ENCODE data around the gene MESP2.
A peak's percentile ranks its signal among the peaks of the same experiment; 100 is the strongest.

Gene MESP2

DNA sequence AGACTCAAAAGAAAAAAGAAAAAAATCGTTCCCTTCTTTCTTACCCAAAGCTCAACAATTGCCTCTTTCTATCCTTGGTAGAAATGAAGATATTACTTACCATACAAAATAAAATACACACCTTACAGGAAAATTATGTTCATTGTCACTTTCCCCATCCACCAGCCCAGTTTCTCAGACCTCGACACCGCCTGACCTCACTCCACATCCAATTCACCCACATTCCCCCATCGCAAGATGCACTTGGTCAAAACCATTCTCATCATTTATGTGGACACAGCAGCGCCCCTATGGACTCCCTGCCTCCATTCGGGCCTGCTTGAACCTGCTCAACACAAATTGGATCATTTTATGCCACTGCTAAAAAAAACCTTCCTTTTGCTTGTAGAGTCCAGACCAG, 31.6 kb downstream of the MESP2 start:
- no peak overlapping the region for H3K9ac ChIP-seq (ENCODE audit: low read depth, low read length)
- peaks cover 2% of the 10 kb centered on the region; the same call in 1 of the 2 replicates for H3K4me1 ChIP-seq (ENCODE audit: insufficient read depth, low read length)
- H3K9me3 ChIP-seq (ENCODE audit: control insufficient read depth, insufficient read depth, low read length) = no peaks in the 10 kb centered on the region
- no peaks in the 10 kb centered on the region for H3K36me3 ChIP-seq (ENCODE audit: insufficient read depth, low read length)

DNA sequence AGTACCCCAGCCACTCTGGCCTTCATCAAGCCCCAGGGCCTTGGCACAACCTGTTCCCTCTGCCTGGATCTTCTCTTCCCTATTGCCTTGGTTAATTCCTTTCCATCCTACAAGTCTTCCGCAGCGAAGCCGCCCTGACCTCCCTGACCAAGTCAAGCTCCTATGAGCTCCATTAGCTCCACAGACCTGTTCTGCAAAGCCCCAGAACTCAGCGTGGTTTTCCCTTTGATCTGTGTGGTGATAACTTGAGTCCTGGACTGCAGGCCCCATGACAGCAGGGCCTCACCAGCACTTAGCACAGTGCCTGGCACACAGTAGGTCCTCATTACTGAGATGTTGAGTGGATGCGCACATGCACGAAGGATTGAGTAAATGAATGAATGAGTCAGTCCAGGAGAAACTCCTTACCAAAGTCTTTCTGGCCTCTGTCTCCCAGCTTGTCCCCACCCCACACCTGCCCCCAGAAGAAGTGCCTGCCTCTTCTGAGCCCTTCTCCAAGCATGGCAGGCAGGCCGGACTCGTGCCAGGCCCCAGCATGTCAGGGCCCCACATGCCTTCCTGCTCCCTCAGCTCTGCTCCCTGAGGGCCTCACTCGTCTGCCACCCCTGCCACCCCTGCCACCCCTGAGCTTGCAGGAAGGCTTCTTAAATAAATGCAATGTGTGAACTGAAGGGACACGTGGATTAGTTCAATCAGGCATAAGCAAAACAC, 32.2 kb downstream of the MESP2 start:
- H3K9me3 ChIP-seq (ENCODE audit: control insufficient read depth, insufficient read depth, low read length) = no peaks in the 10 kb centered on the region
- no peaks in the 10 kb centered on the region for H3K4me1 ChIP-seq (ENCODE audit: insufficient read depth, low read length)
- no peaks in the 10 kb centered on the region for H3K36me3 ChIP-seq (ENCODE audit: insufficient read depth, low read length)
- H3K9ac ChIP-seq (ENCODE audit: low read depth, low read length) = no peak overlapping the region

DNA sequence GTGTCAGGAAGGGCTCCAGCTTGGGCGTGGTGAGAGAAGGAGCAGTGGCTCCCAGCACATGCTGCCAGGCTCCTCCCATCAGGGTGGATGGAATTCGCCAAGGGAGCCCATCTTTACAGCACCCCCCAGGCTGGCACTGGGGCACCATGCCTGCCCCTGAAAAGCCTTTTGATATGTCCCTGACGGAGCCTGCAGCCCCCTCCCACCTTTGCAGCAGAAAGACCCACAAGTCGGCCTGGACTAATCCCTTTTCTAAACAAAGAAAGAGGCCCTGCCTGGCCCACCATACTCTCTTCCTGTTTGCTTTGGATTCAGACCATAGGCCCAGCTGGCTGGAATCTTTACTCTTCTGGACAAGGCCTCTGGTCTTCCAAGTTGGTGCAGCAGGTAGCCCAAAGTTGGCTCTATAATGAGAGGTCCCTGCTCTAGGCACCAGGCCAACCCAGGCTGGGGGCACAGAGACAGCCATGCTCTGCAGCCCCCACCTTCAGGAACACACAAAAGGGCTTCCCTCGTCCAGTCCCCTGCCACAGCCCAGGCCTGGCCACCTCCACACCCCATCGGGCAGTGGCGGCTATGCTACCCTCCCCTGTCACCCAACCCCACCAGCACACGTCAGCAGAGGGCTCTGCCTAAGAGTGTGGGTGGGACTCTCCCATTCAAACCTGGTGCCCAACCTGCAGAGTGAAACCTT, 33.1 kb downstream of the MESP2 start:
- no peaks in the 10 kb centered on the region for H3K36me3 ChIP-seq (ENCODE audit: insufficient read depth, low read length)
- H3K9me3 ChIP-seq (ENCODE audit: control insufficient read depth, insufficient read depth, low read length) = no peaks in the 10 kb centered on the region
- no peaks in the 10 kb centered on the region for H3K4me1 ChIP-seq (ENCODE audit: insufficient read depth, low read length)
- no peak overlapping the region for H3K9ac ChIP-seq (ENCODE audit: low read depth, low read length)

DNA sequence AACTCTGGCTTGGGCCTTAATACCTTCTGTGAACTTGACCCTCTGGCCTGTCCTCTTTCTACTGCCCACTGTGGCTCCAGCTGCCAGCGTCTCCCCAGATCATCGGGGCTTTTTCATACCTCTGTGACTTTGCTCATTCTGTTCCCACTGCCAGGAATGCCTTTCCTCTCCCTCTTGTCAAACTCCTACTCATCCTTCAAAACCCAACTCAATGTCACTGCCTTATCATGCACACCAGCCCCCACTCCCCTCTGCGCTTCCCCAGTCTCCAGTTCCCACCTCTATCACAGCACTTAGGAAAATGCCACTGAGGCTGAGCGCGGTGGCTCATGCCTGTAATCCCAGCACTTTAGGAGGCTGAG, 33.6 kb downstream of the MESP2 start:
- H3K4me1 ChIP-seq (ENCODE audit: insufficient read depth, low read length) = no peaks in the 10 kb centered on the region
- no peaks in the 10 kb centered on the region for H3K9me3 ChIP-seq (ENCODE audit: control insufficient read depth, insufficient read depth, low read length)
- no peak overlapping the region for H3K9ac ChIP-seq (ENCODE audit: low read depth, low read length)
- no peaks in the 10 kb centered on the region for H3K36me3 ChIP-seq (ENCODE audit: insufficient read depth, low read length)

DNA sequence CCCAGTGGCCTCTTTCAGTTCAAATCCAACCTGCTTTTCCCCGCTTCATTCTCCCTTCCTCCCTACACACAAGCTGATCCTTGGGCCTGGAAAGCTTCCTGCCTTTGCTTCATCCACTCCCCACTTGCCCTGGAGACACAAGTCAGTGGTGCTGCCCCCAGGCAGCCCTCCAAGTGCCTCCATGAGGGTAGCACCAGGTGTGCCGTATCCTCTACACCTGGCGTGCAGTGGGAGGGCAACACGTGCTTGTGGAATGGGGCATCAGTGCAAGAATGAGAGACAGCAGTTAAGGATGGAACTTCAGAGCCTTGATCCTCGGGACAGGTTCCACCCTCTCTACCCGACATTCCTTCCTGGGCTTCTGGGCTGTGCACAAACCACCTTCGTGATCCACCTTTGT, 34.7 kb downstream of the MESP2 start:
- no peaks in the 10 kb centered on the region for H3K4me1 ChIP-seq (ENCODE audit: insufficient read depth, low read length)
- no peaks in the 10 kb centered on the region for H3K36me3 ChIP-seq (ENCODE audit: insufficient read depth, low read length)

DNA sequence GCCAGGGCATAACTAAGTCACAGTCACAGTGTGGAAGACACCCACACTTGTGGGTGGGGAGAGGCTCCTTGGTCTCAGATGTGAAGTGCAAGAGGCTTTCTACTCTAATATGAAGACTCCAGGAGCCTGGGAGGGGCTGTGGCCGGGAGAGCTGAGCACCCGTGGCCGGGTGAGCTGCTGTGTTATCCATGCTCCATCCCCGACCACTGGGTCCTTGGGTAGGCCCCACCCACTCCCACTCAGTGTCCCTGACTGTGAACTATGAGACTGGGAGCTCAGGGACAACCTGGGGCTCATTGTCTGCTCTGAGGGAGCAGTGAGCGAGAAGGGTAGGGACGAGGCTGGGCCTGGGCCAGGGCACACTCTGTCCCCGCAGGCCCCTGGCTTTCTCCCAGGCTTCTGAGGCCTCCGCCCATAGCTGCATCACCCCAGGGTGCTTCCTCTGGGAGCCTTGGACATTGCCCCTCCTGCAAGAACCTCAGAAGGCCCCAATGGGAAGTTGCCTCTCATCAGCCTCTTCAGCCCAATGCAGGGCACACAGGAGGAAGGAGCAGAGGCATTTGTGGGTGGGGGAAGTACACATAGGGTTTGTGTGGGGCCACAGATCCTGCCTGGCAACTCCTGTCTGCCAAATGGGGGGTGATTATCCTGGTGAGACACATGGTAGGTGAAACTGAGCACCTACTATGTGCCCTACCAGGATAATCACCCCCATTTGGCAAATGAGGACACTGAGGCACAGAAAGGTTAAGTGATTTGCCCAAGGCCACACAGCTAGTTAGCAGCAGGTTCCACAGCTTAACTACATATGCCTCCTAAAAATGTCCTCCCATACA, 36.1 kb downstream of the MESP2 start:
- Histone ChIP-seq H3K9me3 (ENCODE audit: control insufficient read depth, insufficient read depth, low read length) (no peaks in the 10 kb centered on the region; the same call in 1 of the 2 replicates), H3K36me3 (ENCODE audit: insufficient read depth, low read length) (no peaks in the 10 kb centered on the region), H3K4me1 (ENCODE audit: insufficient read depth, low read length) (no peaks in the 10 kb centered on the region), H3K9ac (ENCODE audit: low read depth, low read length) (no peak overlapping the region)

More for the DNA sequence above, 34.7 kb downstream of the MESP2 start:
- H3K9ac ChIP-seq (ENCODE audit: low read depth, low read length) = no peak overlapping the region
- no peaks in the 10 kb centered on the region for H3K9me3 ChIP-seq (ENCODE audit: control insufficient read depth, insufficient read depth, low read length)

DNA sequence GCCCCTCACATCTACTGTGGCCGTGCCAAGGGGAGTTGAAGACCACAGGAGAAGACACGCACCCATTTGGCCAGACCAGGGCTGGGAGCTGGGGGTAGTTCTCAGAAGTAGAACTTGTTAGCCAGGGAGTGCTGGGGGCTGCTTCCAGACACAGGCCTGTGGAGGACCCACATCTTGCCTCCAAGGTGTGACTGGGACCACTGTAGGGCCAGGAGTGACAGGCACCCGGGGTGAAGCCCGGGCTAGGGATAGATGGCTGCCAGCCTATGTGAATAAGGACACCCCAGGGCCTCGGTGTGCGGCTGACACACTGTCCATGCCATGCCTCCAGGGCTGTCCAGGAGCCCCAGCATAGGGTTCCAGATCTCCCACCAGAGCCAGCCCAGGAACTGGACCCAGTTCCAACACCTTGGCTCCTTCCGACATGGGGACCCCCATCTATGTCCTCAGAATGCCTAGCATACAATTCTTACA, 36.8 kb downstream of the MESP2 start:
- no peaks in the 10 kb centered on the region; the same call in 1 of the 2 replicates for H3K9me3 ChIP-seq (ENCODE audit: control insufficient read depth, insufficient read depth, low read length)
- no peak overlapping the region for H3K9ac ChIP-seq (ENCODE audit: low read depth, low read length)
- H3K4me1 ChIP-seq (ENCODE audit: insufficient read depth, low read length) = no peaks in the 10 kb centered on the region
- no peaks in the 10 kb centered on the region for H3K36me3 ChIP-seq (ENCODE audit: insufficient read depth, low read length)

DNA sequence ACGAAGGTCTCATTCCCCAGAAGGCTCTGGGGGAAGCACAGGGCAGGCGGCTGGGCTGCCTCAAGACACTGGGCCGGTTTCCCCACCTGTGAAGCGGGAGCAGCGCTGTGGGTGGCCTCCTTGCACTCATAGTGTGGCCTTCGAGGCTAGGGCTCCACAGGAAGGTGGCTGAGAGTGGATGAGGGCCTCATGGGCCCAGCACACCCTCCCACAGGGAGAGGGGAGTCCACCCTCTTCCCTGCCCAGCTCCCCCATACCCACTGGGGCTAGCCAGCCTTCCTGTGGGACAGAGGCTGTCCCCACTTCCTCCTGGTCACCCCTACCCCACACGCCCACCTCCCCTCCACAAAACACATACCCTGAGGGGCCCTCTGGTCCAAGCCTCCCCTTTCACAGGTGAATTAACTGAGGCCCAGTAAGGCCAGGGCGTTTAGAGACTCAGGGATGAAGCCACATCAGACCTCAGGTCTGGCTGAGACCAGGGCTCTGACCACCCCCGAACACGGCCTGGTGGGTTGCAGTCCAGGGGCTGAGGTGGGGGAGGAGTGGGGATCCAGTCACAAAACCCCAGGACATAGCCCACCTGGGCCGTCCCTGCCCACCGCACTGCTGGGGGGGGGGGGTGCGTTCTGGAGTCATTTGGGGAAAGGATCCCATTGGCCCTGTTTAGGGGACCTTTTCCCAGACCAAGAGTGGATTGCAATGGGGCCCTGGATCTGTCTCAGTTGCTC, 37.4 kb downstream of the MESP2 start:
- Histone ChIP-seq H3K36me3 (ENCODE audit: insufficient read depth, low read length) (no peaks in the 10 kb centered on the region), H3K9me3 (ENCODE audit: control insufficient read depth, insufficient read depth, low read length) (no peaks in the 10 kb centered on the region; the same call in 1 of the 2 replicates), H3K4me1 (ENCODE audit: insufficient read depth, low read length) (no peaks in the 10 kb centered on the region), H3K9ac (ENCODE audit: low read depth, low read length) (0 out of 2 replicates have a peak overlapping the region, but pooled peaks have one; percentile 35)

DNA sequence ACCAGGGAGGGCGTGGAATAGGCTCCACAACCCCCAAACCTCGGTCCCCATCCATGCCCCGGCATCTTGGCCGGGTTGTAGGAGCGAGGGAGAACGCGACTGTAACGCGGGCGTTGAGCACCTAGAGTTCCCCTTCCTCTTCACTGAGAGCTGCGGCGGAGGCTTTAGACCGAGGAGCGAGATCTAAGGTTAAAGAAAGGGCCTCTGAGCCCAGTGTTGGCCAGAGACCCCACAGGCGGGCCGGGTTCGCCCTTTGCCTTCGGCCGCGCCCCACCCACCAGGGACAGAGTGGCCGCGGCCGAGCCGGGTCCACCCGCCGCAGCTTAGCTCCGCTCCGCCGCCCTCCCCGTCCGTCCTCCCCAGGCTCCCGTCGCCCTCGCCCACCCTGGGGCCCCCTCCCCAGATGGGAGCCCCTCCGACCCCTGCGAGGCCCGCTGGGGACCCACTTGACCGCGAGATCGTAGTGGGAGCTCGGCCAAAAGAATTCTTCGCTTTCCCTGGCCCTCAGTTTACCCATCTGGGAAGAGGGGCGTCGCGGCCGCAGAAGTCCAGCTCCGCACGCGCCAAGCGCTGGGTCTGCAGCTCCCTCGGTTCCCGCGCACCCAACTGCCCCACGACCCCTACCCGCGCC, 38.1 kb downstream of the MESP2 start:
- no peaks in the 10 kb centered on the region for H3K4me1 ChIP-seq (ENCODE audit: insufficient read depth, low read length)
- H3K9me3 ChIP-seq (ENCODE audit: control insufficient read depth, insufficient read depth, low read length) = no peaks in the 10 kb centered on the region; the same call in 1 of the 2 replicates
- no peaks in the 10 kb centered on the region for H3K36me3 ChIP-seq (ENCODE audit: insufficient read depth, low read length)
- H3K9ac ChIP-seq (ENCODE audit: low read depth, low read length) = peak overlapping the region; percentile 35; the same call in 1 of the 2 replicates

DNA sequence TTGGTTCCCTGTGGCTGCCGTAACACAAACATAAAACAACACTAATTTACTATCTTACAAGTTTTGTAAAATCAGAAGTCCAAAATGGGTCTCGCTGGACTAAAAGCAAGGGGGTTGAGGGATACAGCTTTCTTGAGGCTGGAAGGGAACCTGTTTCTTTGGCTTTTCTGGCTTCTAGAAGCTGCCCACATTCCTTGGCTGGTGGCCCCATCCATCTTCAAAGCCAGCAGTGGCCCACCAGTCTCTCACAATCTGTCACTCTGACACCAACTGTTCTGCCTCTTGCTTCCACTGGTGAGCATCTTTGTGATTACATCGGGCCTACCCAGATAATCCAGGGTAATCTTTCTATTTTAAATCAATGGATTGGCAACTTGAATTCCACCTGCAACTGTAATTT, 39.6 kb downstream of the MESP2 start:
- no peaks in the 10 kb centered on the region; the same call in 1 of the 2 replicates for H3K9me3 ChIP-seq (ENCODE audit: control insufficient read depth, insufficient read depth, low read length)

DNA sequence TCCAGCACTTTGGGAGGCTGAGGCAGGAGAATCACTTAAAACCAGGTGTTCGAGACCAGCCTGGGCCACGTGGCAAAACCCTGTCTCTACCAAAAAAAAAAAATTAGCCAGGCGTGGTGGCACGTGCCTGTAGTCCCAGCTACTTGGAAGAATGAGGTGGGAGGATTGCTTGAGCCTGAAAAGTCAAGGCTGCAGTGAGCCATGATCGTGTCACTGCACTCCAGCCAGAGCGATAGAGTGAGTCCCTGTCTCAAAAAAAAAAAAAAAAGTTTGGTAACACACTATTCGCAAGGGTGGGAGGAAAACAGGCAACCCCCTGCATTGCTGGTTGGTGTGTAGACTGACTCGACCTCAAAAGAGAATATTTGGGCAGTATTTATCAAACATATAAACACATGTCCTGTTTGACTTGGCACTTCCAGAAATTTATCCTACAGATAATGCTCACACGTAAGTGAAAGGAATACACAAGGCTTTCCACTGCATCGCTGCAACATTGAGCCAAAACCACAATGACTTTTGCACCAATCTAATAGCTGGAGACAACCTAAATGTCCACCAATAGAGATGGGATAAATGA, 41.7 kb downstream of the MESP2 start:
- H3K9me3 ChIP-seq (ENCODE audit: control insufficient read depth, insufficient read depth, low read length) = no peaks in the 10 kb centered on the region; the same call in 1 of the 2 replicates
- H3K9ac ChIP-seq (ENCODE audit: low read depth, low read length) = no peak overlapping the region
- H3K36me3 ChIP-seq (ENCODE audit: insufficient read depth, low read length) = no peaks in the 10 kb centered on the region
- H3K4me1 ChIP-seq (ENCODE audit: insufficient read depth, low read length) = no peaks in the 10 kb centered on the region

More for the DNA sequence above, 39.6 kb downstream of the MESP2 start:
- H3K4me1 ChIP-seq (ENCODE audit: insufficient read depth, low read length) = no peaks in the 10 kb centered on the region
- no peak overlapping the region for H3K9ac ChIP-seq (ENCODE audit: low read depth, low read length)
- H3K36me3 ChIP-seq (ENCODE audit: insufficient read depth, low read length) = no peaks in the 10 kb centered on the region

DNA sequence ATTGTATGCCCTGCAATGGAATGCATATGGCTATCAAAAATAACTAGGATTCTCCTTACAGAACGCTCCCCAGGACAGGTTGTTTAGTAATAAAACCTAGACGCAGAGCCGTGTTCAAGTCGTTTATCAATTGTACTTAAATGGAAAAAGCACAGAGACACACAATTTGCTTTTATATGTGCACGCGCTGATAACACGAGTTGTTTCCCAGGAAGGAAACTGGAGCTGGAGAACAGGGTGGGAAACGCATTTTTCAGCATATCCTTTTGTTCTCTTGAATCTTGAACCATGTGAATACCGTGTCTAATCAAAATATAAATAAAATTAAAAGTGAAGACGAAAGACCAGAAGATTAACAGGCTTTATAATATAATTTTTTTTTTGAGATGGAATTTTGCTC, 42.2 kb downstream of the MESP2 start:
- peaks cover 2% of the 10 kb centered on the region; the same call in 1 of the 2 replicates for H3K4me1 ChIP-seq (ENCODE audit: insufficient read depth, low read length)
- H3K9ac ChIP-seq (ENCODE audit: low read depth, low read length) = no peak overlapping the region
- H3K36me3 ChIP-seq (ENCODE audit: insufficient read depth, low read length) = no peaks in the 10 kb centered on the region
- no peaks in the 10 kb centered on the region; the same call in 1 of the 2 replicates for H3K9me3 ChIP-seq (ENCODE audit: control insufficient read depth, insufficient read depth, low read length)
